CD4-positive, alpha-beta T cell (primary cell): ENCODE results near the gene PPP2R2B. TPM values are rescaled to one million over a fixed set of nuclear protein-coding genes. Genes with fewer than 3 reads are reported as not detected.

Experiments
- ATAC-seq: fragments of 200-7000 bp; cut with Tn5 transposase; one replicate; pipeline ENCODE4 v1.10.0; 2022; ENCODE audit warnings: mild to moderate bottlenecking; ENCODE audit not compliant: poor library complexity
- CTCF ChIA-PET: fragments of 350-600 bp; sonication (Branson Sonifier 250); formaldehyde crosslinking; loops from one replicate; lab custom pipeline; 2021; ENCODE audit warnings: antibody characterized with exemption, inconsistent platforms; lab: Charles Lee
- POLR2A ChIA-PET: fragments of 350-600 bp; sonication (Branson Sonifier 250); formaldehyde crosslinking; loops from one replicate; lab custom pipeline; 2021; ENCODE audit warnings: antibody characterized with exemption, inconsistent platforms; lab: Charles Lee
- DNase-seq, 14 experiments: peaks; one replicate each; pipeline ENCODE4 v3.0.0-alpha.2; 2013 to 2020; ENCODE audit warnings: mixed read lengths in 2 of 14
- H3K27ac ChIP-seq, 2 donors: one replicate each; pipeline versions ENCODE4 v1.5.1 to v1.7.0; 2013; ENCODE audit warnings: low read length in 2 of 2, low read depth in 1 of 2, mild to moderate bottlenecking in 1 of 2
- H3K27me3 ChIP-seq, 2 experiments: 1 replicate in 1 of 2; 2 replicates in 1 of 2; pipeline versions ENCODE4 v1.6.1 to v1.7.0; 2013; ENCODE audit warnings: low read length in 2 of 2, control low read depth in 1 of 2, mild to moderate bottlenecking in 1 of 2, moderate library complexity in 1 of 2; ENCODE audit not compliant: insufficient read depth in 2 of 2, control insufficient read depth in 1 of 2
- H3K36me3 ChIP-seq: one replicate; pipeline ENCODE4 v1.6.1; 2013; ENCODE audit warnings: low read length, control low read depth; ENCODE audit not compliant: insufficient read depth
- H3K4me1 ChIP-seq: one replicate; pipeline ENCODE4 v1.6.1; 2013; ENCODE audit warnings: low read length, control low read depth; ENCODE audit not compliant: insufficient read depth
- H3K4me3 ChIP-seq: one replicate; pipeline ENCODE4 v1.5.1; 2013; ENCODE audit warnings: mild to moderate bottlenecking, low read length, moderate library complexity
- H3K9me3 ChIP-seq, 2 experiments: 1 replicate in 1 of 2; 2 replicates in 1 of 2; pipeline versions ENCODE4 v1.6.1 to v1.7.0; 2013; ENCODE audit warnings: low read length in 2 of 2, mild to moderate bottlenecking in 2 of 2, control low read depth in 1 of 2, moderate library complexity in 1 of 2; ENCODE audit not compliant: control insufficient read depth in 1 of 2, insufficient read depth in 1 of 2
- H3K27ac Mint-ChIP-seq: one replicate; pipeline ENCODE4 v1.8.0; 2020; ENCODE audit warnings: mixed read lengths
- H3K27me3 Mint-ChIP-seq: one replicate; pipeline ENCODE4 v1.8.0; 2021; ENCODE audit warnings: mixed read lengths
- H3K36me3 Mint-ChIP-seq: one replicate; pipeline ENCODE4 v1.8.0; 2021; ENCODE audit warnings: low read depth, mixed read lengths
- H3K4me1 Mint-ChIP-seq: one replicate; pipeline ENCODE4 v1.8.0; 2021; ENCODE audit warnings: low read depth, mixed read lengths
- H3K4me3 Mint-ChIP-seq: one replicate; pipeline ENCODE4 v1.8.0; 2020; ENCODE audit warnings: mild to moderate bottlenecking, mixed read lengths
- H3K9me3 Mint-ChIP-seq: one replicate; pipeline ENCODE4 v1.8.0; 2020; ENCODE audit warnings: mixed read lengths
- CTCF ChIP-seq: fragments of 200-600 bp; IDR thresholded peaks from one replicate; pipeline ENCODE4 v1.8.0; 2022; ENCODE audit warnings: antibody characterized with exemption, mild to moderate bottlenecking
- intact Hi-C, 2 experiments: fragments of 100-400 bp; cut with DNase I in 1 of 2; cut with micrococcal nuclease in 1 of 2; formaldehyde crosslinking; loops; one replicate each; pipeline versions ENCODE4 v1.15.1 to v1.9.0; 2023 to 2025; cut with DNase I, micrococcal nuclease
- total RNA-seq, 174 experiments: library from RNA in 2 of 174; stranded (reverse) in 2 of 174; gene quantifications; one replicate each; pipeline ENCODE4 v1.2.3 and lab custom pipeline; 2021 to 2026

PPP2R2B gene
- total RNA-seq, 2 experiments from 2014 or later = 4.1 to 4.2 TPM

- ChIA-PET CTCF (no interaction called here), POLR2A (no interaction called here)
- H3K27me3 Mint-ChIP-seq = no peaks in the 10 kb centered on the region
Observed at GRCh38 chr5:146726891-146727290, 151.7 kb downstream of the PPP2R2B start.

GRCh38 chr5:146726020-146726419 is 152.5 kb downstream of the PPP2R2B start:
- CTCF ChIA-PET = no interaction called here
- Mint-ChIP-seq H3K9me3 (peaks cover 3% of the 10 kb centered on the region), H3K27me3 (no peaks in the 10 kb centered on the region), H3K27ac (no peak overlapping the region), H3K36me3 (peaks cover 3% of the 10 kb centered on the region), H3K4me3 (no peak overlapping the region), H3K4me1 (no peaks in the 10 kb centered on the region)
- intact Hi-C loops = no loop called here
- no peak overlapping the region for H3K4me3 ChIP-seq
- no peak for DNase-seq
- H3K27me3 ChIP-seq = no peaks in the 10 kb centered on the region
- no peak overlapping the region for H3K27ac ChIP-seq
- POLR2A ChIA-PET = no interaction called here
- H3K36me3 ChIP-seq = no peaks in the 10 kb centered on the region
- peaks cover 0 to 6% of the 10 kb centered on the region in 2 experiments for H3K9me3 ChIP-seq
- no peaks in the 10 kb centered on the region for H3K4me1 ChIP-seq
- TF ChIP-seq CTCF = no peak
- ATAC-seq = no peak

More at GRCh38 chr5:146726891-146727290, 151.7 kb downstream of the PPP2R2B start:
- no peak overlapping the region for H3K27ac Mint-ChIP-seq
- no peaks in the 10 kb centered on the region for H3K36me3 ChIP-seq
- ATAC-seq (no peak), DNase-seq (no peak)
- no peak for TF ChIP-seq CTCF
- H3K36me3 Mint-ChIP-seq = peaks cover 3% of the 10 kb centered on the region
- no peak overlapping the region for H3K27ac ChIP-seq
- H3K4me3 Mint-ChIP-seq = no peak overlapping the region
- H3K4me1 ChIP-seq = no peaks in the 10 kb centered on the region
- no peaks in the 10 kb centered on the region for H3K4me1 Mint-ChIP-seq
- intact Hi-C loops = no loop called here
- peaks cover 0 to 6% of the 10 kb centered on the region in 2 experiments for H3K9me3 ChIP-seq
- H3K27me3 ChIP-seq = no peaks in the 10 kb centered on the region
- H3K4me3 ChIP-seq = no peak overlapping the region
- H3K9me3 Mint-ChIP-seq = peaks cover 4% of the 10 kb centered on the region

GRCh38 chr5:146725025-146725424 is 153.5 kb downstream of the PPP2R2B start:
- Mint-ChIP-seq H3K36me3 (peaks cover 3% of the 10 kb centered on the region), H3K9me3 (peaks cover 3% of the 10 kb centered on the region), H3K27ac (no peak overlapping the region), H3K4me3 (no peak overlapping the region), H3K4me1 (no peaks in the 10 kb centered on the region), H3K27me3 (no peaks in the 10 kb centered on the region)
- Histone ChIP-seq H3K36me3 (no peaks in the 10 kb centered on the region), H3K27ac (no peak overlapping the region), H3K4me3 (no peak overlapping the region), H3K9me3 (peaks cover 0 to 6% of the 10 kb centered on the region in 2 experiments), H3K27me3 (no peaks in the 10 kb centered on the region), H3K4me1 (no peaks in the 10 kb centered on the region)
- intact Hi-C loops = no loop called here
- no peak for TF ChIP-seq CTCF
- ATAC-seq = no peak
- POLR2A ChIA-PET = no interaction called here
- no peak for DNase-seq
- CTCF ChIA-PET = interaction anchor here (1.3 kb wide), 1 partner anchor 10 kb away, joined by 3 read pairs; no protein-coding TSS in a partner anchor
